Hepatocyte (in vitro differentiated cells): Measurements from ENCODE around the gene FOXQ1.

Experiments
- CTCF ChIP-seq: fragments of 200-600 bp; sonication (generic); IDR thresholded peaks from 2 replicates; pipeline ENCODE4 v1.5.1; 2016; ENCODE audit warnings: antibody characterized with exemption, mild to moderate bottlenecking; ENCODE audit not compliant: poor library complexity
- EZH2phosphoT487 ChIP-seq: fragments of 200-600 bp; sonication (generic); IDR thresholded peaks from one replicate; pipeline ENCODE4 v1.6.1; 2018; ENCODE audit warnings: antibody characterized with exemption, mild to moderate bottlenecking, low read depth, moderate library complexity; ENCODE audit not compliant: unreplicated experiment, severe bottlenecking

GRCh38 chr6:1327630-1328029 is 15.7 kb downstream of the FOXQ1 start:
- no peak for TF ChIP-seq CTCF
- no peak for TF ChIP-seq EZH2phosphoT487
